ENCODE data around the gene TAF11L13. TPM values are rescaled to one million over a fixed set of nuclear protein-coding genes. Genes with fewer than 3 reads are reported as not detected.
"Not testable (repeated sequence)": the region's sequence is repeated elsewhere in the genome, so short reads cannot be mapped to it uniquely, and the experiment has no call there.

The TAF11L13 gene
- total RNA-seq (2014; rRNA removed; shearing (Covaris generic)) = 0.17 TPM in 1 of 2 replicates, not detected in the other

- DNase-seq (ENCODE audit: low read depth) = not testable (repeated sequence)
These were observed at the start of gene TAF11L13 for GRCh38 chr5:17631788-17632187. TSS of gene TAF11L13 (plus strand) at chr5:17632088.

- not testable (repeated sequence) for DNase-seq (ENCODE audit: low read depth)
These were observed 46.2 kb upstream of the TAF11L13 start, which contains the start of gene TAF11L7 for GRCh38 chr5:17585658-17586057. TSS of gene TAF11L7 (minus strand) at chr5:17585758.

- DNase-seq (ENCODE audit: low read depth) = not testable (repeated sequence)
These were observed 41.0 kb upstream of the TAF11L13 start, which contains the start of gene TAF11L8 for GRCh38 chr5:17590860-17591259. TSS of gene TAF11L8 (minus strand) at chr5:17590960.

- DNase-seq (ENCODE audit: low read depth) = not testable (repeated sequence)
These were observed 37.6 kb upstream of the TAF11L13 start, which contains the start of gene TAF11L9 for GRCh38 chr5:17594255-17594654. TSS of gene TAF11L9 (minus strand) at chr5:17594394.

- DNase-seq (ENCODE audit: low read depth) = not testable (repeated sequence)
These were observed 34.2 kb upstream of the TAF11L13 start, which contains the start of gene TAF11L10 for GRCh38 chr5:17597728-17598127. TSS of gene TAF11L10 (minus strand) at chr5:17597828.

GRCh38 chr5:17603880-17604279, 28.0 kb upstream of the TAF11L13 start, which contains the start of gene TAF11L11:
TSS of gene TAF11L11 (plus strand) at chr5:17604183.
- not testable (repeated sequence) for DNase-seq (ENCODE audit: low read depth)

- no peak for DNase-seq (ENCODE audit: low read depth)
These were observed 26.9 kb upstream of the TAF11L13 start for GRCh38 chr5:17604951-17605350.

- DNase-seq (ENCODE audit: low read depth) = not testable (repeated sequence)
These were observed 24.4 kb upstream of the TAF11L13 start for GRCh38 chr5:17607461-17607860.

GRCh38 chr5:17610092-17610491, 21.8 kb upstream of the TAF11L13 start, which contains the start of gene TAF11L12:
TSS of gene TAF11L12 (plus strand) at chr5:17610392.
- not testable (repeated sequence) for DNase-seq (ENCODE audit: low read depth)

GRCh38 chr5:17614872-17615605, 16.8 kb upstream of the TAF11L13 start:
- no peak for DNase-seq (ENCODE audit: low read depth)

- DNase-seq (ENCODE audit: low read depth) = peak; percentile 30
These were observed 12.5 kb upstream of the TAF11L13 start for GRCh38 chr5:17619354-17619753.

- peak; percentile 33 for DNase-seq (ENCODE audit: low read depth)
These were observed 11.3 kb upstream of the TAF11L13 start for GRCh38 chr5:17620627-17621026.

- no peak for DNase-seq (ENCODE audit: low read depth)
These were observed 6.2 kb upstream of the TAF11L13 start for GRCh38 chr5:17625686-17626085.

GRCh38 chr5:17634160-17634559, 2.3 kb downstream of the TAF11L13 start, which contains the start of gene TAF11L14:
TSS of gene TAF11L14 (plus strand) at chr5:17634460.
- no peak for DNase-seq (ENCODE audit: low read depth)

GRCh38 chr5:17649232-17649631, 17.3 kb downstream of the TAF11L13 start:
- not testable (repeated sequence) for DNase-seq (ENCODE audit: low read depth)

GRCh38 chr5:17655201-17655759, 23.4 kb downstream of the TAF11L13 start:
- DNase-seq (ENCODE audit: low read depth) = peak; percentile 18

GRCh38 chr5:17655921-17656320, 24.0 kb downstream of the TAF11L13 start:
- no peak for DNase-seq (ENCODE audit: low read depth)

GRCh38 chr5:17663182-17663581, 31.3 kb downstream of the TAF11L13 start:
- no peak for DNase-seq (ENCODE audit: low read depth)

- no peak for DNase-seq (ENCODE audit: low read depth)
These were observed 33.9 kb downstream of the TAF11L13 start for GRCh38 chr5:17665836-17666235.

- DNase-seq (ENCODE audit: low read depth) = no peak
These were observed 34.9 kb downstream of the TAF11L13 start for GRCh38 chr5:17666726-17667235.

GRCh38 chr5:17670353-17670752, 38.5 kb downstream of the TAF11L13 start:
- DNase-seq (ENCODE audit: low read depth) = no peak

GRCh38 chr5:17678751-17679324, 47.0 kb downstream of the TAF11L13 start:
- no peak for DNase-seq (ENCODE audit: low read depth)
